ENCODE measurements around the gene CCDC12. TPM values are rescaled to one million over a fixed set of nuclear protein-coding genes. Genes with fewer than 3 reads are reported as not detected.

The CCDC12 gene
- total and polyA plus RNA-seq, 2 of the 13 experiments (the other 11 are each of a cell fraction or from before 2014, with no cell fraction given): 30.1 to 49.5 TPM

- H3K9ac ChIP-seq (ENCODE audit: insufficient read depth, low read depth, low read length): no peak overlapping the region
- no peak for TF ChIP-seq ZNF101 (CRISPR knock-in tag; IDR thresholded peaks at IDR 0.05; ENCODE audit: borderline replicate concordance, low read depth)
- TF ChIP-seq EZH2 (conservative IDR thresholded peaks at IDR 0.05; ENCODE audit: low read depth, low read length): 0 out of 2 replicates have a peak, but pooled peaks have one; percentile 14
- TF ChIP-seq FOXC1 (CRISPR knock-in tag; IDR thresholded peaks at IDR 0.05; ENCODE audit: borderline replicate concordance): no peak
- peaks cover 31% of the 10 kb centered on the region for H3K4me1 ChIP-seq (ENCODE audit: insufficient read depth, low read length)
- ATAC-seq: no peak
- POLR2A ChIA-PET: no interaction called here
- BruUV-seq (replicated peaks): no TSS peak
- H3K27me3 ChIP-seq (ENCODE audit: control insufficient read depth in 1 of 2, insufficient read depth in 2 of 2, low read length in 2 of 2): peaks cover 24 to 79% of the 10 kb centered on the region in 2 experiments
- H3K4me3 ChIP-seq (replicated peaks in 1 of 3; ENCODE audit: insufficient read depth in 1 of 3, low read depth in 2 of 3, low read length in 3 of 3): peak overlapping the region; percentile 45 to 66 (median 47); a peak in 2 of 6 replicates
- no peaks in the 10 kb centered on the region for H3K9me3 ChIP-seq (ENCODE audit: low read length)
- FAIRE-seq: no peak
- no peak overlapping the region for H3K27ac ChIP-seq (ENCODE audit: extremely low read length, insufficient read depth, low read length)
- H3K36me3 ChIP-seq (replicated peaks in 1 of 2; ENCODE audit: control insufficient read depth in 1 of 2, insufficient read depth in 2 of 2, low read length in 2 of 2): no peaks in the 10 kb centered on the region
- WGBS (ENCODE audit: low lambda C conversion rate): 2% methylated on average over 8 of the region's 83 CpGs
- H4K20me1 ChIP-seq (ENCODE audit: insufficient read depth, low read length): peaks cover 9% of the 10 kb centered on the region; the same call in 1 of the 2 replicates
- peak overlapping the region; percentile 71 for H3K4me2 ChIP-seq (ENCODE audit: low read depth, low read length)
- H2AFZ ChIP-seq (ENCODE audit: low read length): no peak overlapping the region
- intact Hi-C loops (cut with micrococcal nuclease; ENCODE audit: unreplicated experiment) (no loop called here), in situ Hi-C loops (cut with HindIII; ENCODE audit: extremely low pct_ligation_motif_present, low pct_unique_long_range_greater_than_20kb) (no loop called here)
- CTCF ChIA-PET (ENCODE audit: low intra/inter-chr PET ratio, low total read pairs): no interaction called here
- H3K79me2 ChIP-seq (ENCODE audit: insufficient read depth, low read length): no peaks in the 10 kb centered on the region
- no peak for DNase-seq (ENCODE audit: low spot score)
Observed at GRCh38 chr3:46881596-46882376, 94.8 kb downstream of the CCDC12 start.

- ATAC-seq: no peak
- DNase-seq (ENCODE audit: low spot score): no peak
- ChIA-PET CTCF (ENCODE audit: low intra/inter-chr PET ratio, low total read pairs) (no interaction called here), POLR2A (no interaction called here)
- H2AFZ ChIP-seq (ENCODE audit: low read length): no peak overlapping the region
- H3K4me3 ChIP-seq (replicated peaks in 1 of 3; ENCODE audit: insufficient read depth in 1 of 3, low read depth in 2 of 3, low read length in 3 of 3): no peak overlapping the region; a peak in 1 of 6 replicates
- H3K9me3 ChIP-seq (ENCODE audit: low read length): no peaks in the 10 kb centered on the region
- in situ Hi-C loops (cut with HindIII; ENCODE audit: extremely low pct_ligation_motif_present, low pct_unique_long_range_greater_than_20kb) (no loop called here), intact Hi-C loops (cut with micrococcal nuclease; ENCODE audit: unreplicated experiment) (no loop called here)
- peaks cover 9% of the 10 kb centered on the region; the same call in 1 of the 2 replicates for H4K20me1 ChIP-seq (ENCODE audit: insufficient read depth, low read length)
- H3K4me2 ChIP-seq (ENCODE audit: low read depth, low read length): no peak overlapping the region
- H3K27ac ChIP-seq (ENCODE audit: extremely low read length, insufficient read depth, low read length): no peak overlapping the region
- H3K4me1 ChIP-seq (ENCODE audit: insufficient read depth, low read length): peaks cover 31% of the 10 kb centered on the region
- peaks cover 26 to 85% of the 10 kb centered on the region in 2 experiments for H3K27me3 ChIP-seq (ENCODE audit: control insufficient read depth in 1 of 2, insufficient read depth in 2 of 2, low read length in 2 of 2)
- WGBS (ENCODE audit: low lambda C conversion rate): 48% methylated on average over 22 of the region's 29 CpGs
- no peak overlapping the region for H3K9ac ChIP-seq (ENCODE audit: insufficient read depth, low read depth, low read length)
- FAIRE-seq: no peak
- H3K79me2 ChIP-seq (ENCODE audit: insufficient read depth, low read length): no peaks in the 10 kb centered on the region
- BruUV-seq (replicated peaks): no TSS peak
- no peaks in the 10 kb centered on the region for H3K36me3 ChIP-seq (replicated peaks in 1 of 2; ENCODE audit: control insufficient read depth in 1 of 2, insufficient read depth in 2 of 2, low read length in 2 of 2)
- no peak for TF ChIP-seq MNT (IDR thresholded peaks at IDR 0.05)
- TF ChIP-seq, protein P1, sequence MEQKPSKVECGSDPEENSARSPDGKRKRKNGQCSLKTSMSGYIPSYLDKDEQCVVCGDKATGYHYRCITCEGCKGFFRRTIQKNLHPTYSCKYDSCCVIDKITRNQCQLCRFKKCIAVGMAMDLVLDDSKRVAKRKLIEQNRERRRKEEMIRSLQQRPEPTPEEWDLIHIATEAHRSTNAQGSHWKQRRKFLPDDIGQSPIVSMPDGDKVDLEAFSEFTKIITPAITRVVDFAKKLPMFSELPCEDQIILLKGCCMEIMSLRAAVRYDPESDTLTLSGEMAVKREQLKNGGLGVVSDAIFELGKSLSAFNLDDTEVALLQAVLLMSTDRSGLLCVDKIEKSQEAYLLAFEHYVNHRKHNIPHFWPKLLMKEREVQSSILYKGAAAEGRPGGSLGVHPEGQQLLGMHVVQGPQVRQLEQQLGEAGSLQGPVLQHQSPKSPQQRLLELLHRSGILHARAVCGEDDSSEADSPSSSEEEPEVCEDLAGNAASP (CRISPR knock-in tag; IDR thresholded peaks at IDR 0.05; ENCODE audit: borderline replicate concordance): no peak
- TF ChIP-seq DRAP1 (CRISPR knock-in tag; IDR thresholded peaks at IDR 0.05): no peak
- TF ChIP-seq REXO4 (CRISPR knock-in tag; IDR thresholded peaks at IDR 0.05; ENCODE audit: borderline replicate concordance): no peak
- TF ChIP-seq, protein P2, sequence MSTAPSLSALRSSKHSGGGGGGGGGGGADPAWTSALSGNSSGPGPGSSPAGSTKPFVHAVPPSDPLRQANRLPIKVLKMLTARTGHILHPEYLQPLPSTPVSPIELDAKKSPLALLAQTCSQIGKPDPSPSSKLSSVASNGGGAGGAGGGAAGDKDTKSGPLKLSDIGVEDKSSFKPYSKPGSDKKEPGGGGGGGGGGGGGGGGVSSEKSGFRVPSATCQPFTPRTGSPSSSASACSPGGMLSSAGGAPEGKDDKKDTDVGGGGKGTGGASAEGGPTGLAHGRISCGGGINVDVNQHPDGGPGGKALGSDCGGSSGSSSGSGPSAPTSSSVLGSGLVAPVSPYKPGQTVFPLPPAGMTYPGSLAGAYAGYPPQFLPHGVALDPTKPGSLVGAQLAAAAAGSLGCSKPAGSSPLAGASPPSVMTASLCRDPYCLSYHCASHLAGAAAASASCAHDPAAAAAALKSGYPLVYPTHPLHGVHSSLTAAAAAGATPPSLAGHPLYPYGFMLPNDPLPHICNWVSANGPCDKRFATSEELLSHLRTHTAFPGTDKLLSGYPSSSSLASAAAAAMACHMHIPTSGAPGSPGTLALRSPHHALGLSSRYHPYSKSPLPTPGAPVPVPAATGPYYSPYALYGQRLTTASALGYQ (CRISPR knock-in tag; IDR thresholded peaks at IDR 0.05): no peak
- TF ChIP-seq EZH2 (conservative IDR thresholded peaks at IDR 0.05; ENCODE audit: low read depth, low read length): peak; percentile 51; the same call in 1 of the 2 replicates
- peak; percentile 71 for TF ChIP-seq ZNF629 (CRISPR knock-in tag; conservative IDR thresholded peaks at IDR 0.05)
Observed at GRCh38 chr3:46880884-46881595, 95.5 kb downstream of the CCDC12 start.
